ENCODE results near the gene GNG12. TPM values are rescaled to one million over a fixed set of nuclear protein-coding genes. Genes with fewer than 3 reads are reported as not detected.
A peak's percentile ranks its signal among the peaks of the same experiment; 100 is the strongest.
"Not testable (repeated sequence)": the region's sequence is repeated elsewhere in the genome, so short reads cannot be mapped to it uniquely, and the experiment has no call there.

GNG12 gene
- total RNA-seq, 2 donors from 2014 or later = 0.32 to 0.34 TPM

- Mint-ChIP-seq H3K9me3 (no peaks in the 10 kb centered on the region), H3K4me3 (peak overlapping the region; percentile 84 to 87), H3K4me1 (ENCODE audit: low read depth) (peaks cover 14% of the 10 kb centered on the region), H3K27me3 (ENCODE audit: low read depth) (no peaks in the 10 kb centered on the region), H3K36me3 (ENCODE audit: insufficient read depth in 2 of 2) (no peaks in the 10 kb centered on the region), H3K27ac (peak overlapping the region; percentile 95)
- ATAC-seq (replicated peaks in 1 of 2) (peak; percentile 100), DNase-seq (peak; percentile 64 to 65)
These were observed 97.2 kb downstream of the GNG12 start for GRCh38 chr1:67735806-67736627.

- no peak for ATAC-seq (replicated peaks in 1 of 2)
- Mint-ChIP-seq H3K9me3 (no peaks in the 10 kb centered on the region), H3K4me1 (ENCODE audit: low read depth) (peaks cover 15% of the 10 kb centered on the region), H3K4me3 (peak overlapping the region in 1 of 2 donors; percentile 84), H3K27me3 (ENCODE audit: low read depth) (no peaks in the 10 kb centered on the region), H3K27ac (no peak overlapping the region), H3K36me3 (ENCODE audit: insufficient read depth in 2 of 2) (no peaks in the 10 kb centered on the region)
- DNase-seq = no peak
These were observed 98.1 kb downstream of the GNG12 start for GRCh38 chr1:67735206-67735605.

DNA sequence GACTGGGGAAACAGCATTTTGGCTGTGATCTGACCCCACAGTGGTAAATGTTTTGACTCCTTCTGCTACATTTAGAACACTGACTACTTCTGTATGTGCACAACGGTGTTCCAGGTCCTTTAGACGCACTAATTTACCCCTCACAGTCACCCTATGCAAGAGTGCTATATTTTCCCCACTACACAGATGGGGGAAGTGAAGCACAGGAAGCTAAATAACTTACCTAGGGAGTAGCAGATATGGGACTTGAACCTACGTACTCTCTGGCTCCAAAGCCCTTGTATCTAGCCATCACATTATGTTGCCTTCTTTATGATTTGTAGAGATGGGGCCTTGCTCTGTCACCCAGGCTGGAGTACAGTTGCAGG is 99.0 kb downstream of the GNG12 start:
- no peak for DNase-seq
- H3K9me3 Mint-ChIP-seq = no peaks in the 10 kb centered on the region
- peaks cover 2% of the 10 kb centered on the region for H3K27me3 Mint-ChIP-seq (ENCODE audit: low read depth)
- H3K27ac Mint-ChIP-seq = no peak overlapping the region
- no peak overlapping the region for H3K4me3 Mint-ChIP-seq
- no peak for ATAC-seq (replicated peaks in 1 of 2)
- no peaks in the 10 kb centered on the region for H3K36me3 Mint-ChIP-seq (ENCODE audit: insufficient read depth in 2 of 2)
- peaks cover 24% of the 10 kb centered on the region for H3K4me1 Mint-ChIP-seq (ENCODE audit: low read depth)

- Mint-ChIP-seq H3K4me1 (ENCODE audit: low read depth) (peaks cover 25% of the 10 kb centered on the region), H3K9me3 (no peaks in the 10 kb centered on the region), H3K27ac (no peak overlapping the region), H3K4me3 (no peak overlapping the region), H3K27me3 (ENCODE audit: low read depth) (peaks cover 7% of the 10 kb centered on the region), H3K36me3 (ENCODE audit: insufficient read depth in 2 of 2) (no peaks in the 10 kb centered on the region)
- DNase-seq = no peak
- no peak for ATAC-seq (replicated peaks in 1 of 2)
These were observed 99.5 kb downstream of the GNG12 start for GRCh38 chr1:67733681-67734322.

- H3K27me3 Mint-ChIP-seq (ENCODE audit: low read depth) = peaks cover 7% of the 10 kb centered on the region
- peaks cover 30% of the 10 kb centered on the region for H3K4me1 Mint-ChIP-seq (ENCODE audit: low read depth)
- no peak overlapping the region for H3K4me3 Mint-ChIP-seq
- H3K9me3 Mint-ChIP-seq = no peaks in the 10 kb centered on the region
- ATAC-seq (replicated peaks in 1 of 2) (no peak), DNase-seq (no peak)
- H3K36me3 Mint-ChIP-seq (ENCODE audit: insufficient read depth in 2 of 2) = no peaks in the 10 kb centered on the region
- H3K27ac Mint-ChIP-seq = no peak overlapping the region
These were observed 100.5 kb downstream of the GNG12 start for GRCh38 chr1:67732750-67733151.

DNA sequence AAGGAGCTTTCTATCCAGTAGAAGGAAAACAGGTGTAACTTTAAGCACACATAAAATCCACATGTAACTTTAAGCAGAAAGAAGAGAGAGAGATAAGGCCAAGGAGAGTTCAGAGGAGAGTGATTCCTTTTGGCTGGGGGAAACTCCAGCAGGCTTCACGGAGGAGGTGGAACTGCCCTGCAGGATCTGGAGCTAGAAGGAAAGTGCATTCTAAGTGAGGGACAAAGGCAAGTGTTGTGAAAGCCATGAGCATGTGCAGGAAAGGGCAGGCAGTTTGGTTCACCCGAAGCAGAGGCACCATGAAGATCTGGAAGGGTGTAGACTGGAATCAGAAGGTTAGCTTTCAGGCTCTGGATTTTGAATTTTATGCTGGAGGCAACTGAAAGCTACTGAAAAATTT is 101.9 kb downstream of the GNG12 start:
- H3K9me3 Mint-ChIP-seq = no peaks in the 10 kb centered on the region
- H3K27ac Mint-ChIP-seq = no peak overlapping the region

GRCh38 chr1:67730312-67730711 is 103.0 kb downstream of the GNG12 start:
- ATAC-seq (replicated peaks in 1 of 2); H3K9me3 Mint-ChIP-seq; H3K4me3 Mint-ChIP-seq; H3K36me3 Mint-ChIP-seq (ENCODE audit: insufficient read depth in 2 of 2); H3K27ac Mint-ChIP-seq; H3K27me3 Mint-ChIP-seq (ENCODE audit: low read depth); DNase-seq: not testable (repeated sequence)
- H3K4me1 Mint-ChIP-seq (ENCODE audit: low read depth) = peaks cover 24% of the 10 kb centered on the region

More for the DNA sequence above, 101.9 kb downstream of the GNG12 start:
- Mint-ChIP-seq H3K27me3 (ENCODE audit: low read depth) (peaks cover 7% of the 10 kb centered on the region), H3K4me1 (ENCODE audit: low read depth) (peaks cover 26% of the 10 kb centered on the region), H3K36me3 (ENCODE audit: insufficient read depth in 2 of 2) (no peaks in the 10 kb centered on the region), H3K4me3 (no peak overlapping the region)
- ATAC-seq (replicated peaks in 1 of 2) = no peak
- no peak for DNase-seq

GRCh38 chr1:67729872-67730271 is 103.4 kb downstream of the GNG12 start:
- DNase-seq (no peak), ATAC-seq (replicated peaks in 1 of 2) (peak; percentile 36 to 47)
- Mint-ChIP-seq H3K4me3 (no peak overlapping the region), H3K4me1 (ENCODE audit: low read depth) (peaks cover 24% of the 10 kb centered on the region), H3K36me3 (ENCODE audit: insufficient read depth in 2 of 2) (no peaks in the 10 kb centered on the region), H3K9me3 (no peaks in the 10 kb centered on the region), H3K27me3 (ENCODE audit: low read depth) (peaks cover 7% of the 10 kb centered on the region), H3K27ac (no peak overlapping the region)

- Mint-ChIP-seq H3K27ac (no peak overlapping the region), H3K36me3 (ENCODE audit: insufficient read depth in 2 of 2) (no peaks in the 10 kb centered on the region)
- ATAC-seq (replicated peaks in 1 of 2) = peak; percentile 24 to 51
These were observed 107.0 kb downstream of the GNG12 start for GRCh38 chr1:67726224-67726623.

DNA sequence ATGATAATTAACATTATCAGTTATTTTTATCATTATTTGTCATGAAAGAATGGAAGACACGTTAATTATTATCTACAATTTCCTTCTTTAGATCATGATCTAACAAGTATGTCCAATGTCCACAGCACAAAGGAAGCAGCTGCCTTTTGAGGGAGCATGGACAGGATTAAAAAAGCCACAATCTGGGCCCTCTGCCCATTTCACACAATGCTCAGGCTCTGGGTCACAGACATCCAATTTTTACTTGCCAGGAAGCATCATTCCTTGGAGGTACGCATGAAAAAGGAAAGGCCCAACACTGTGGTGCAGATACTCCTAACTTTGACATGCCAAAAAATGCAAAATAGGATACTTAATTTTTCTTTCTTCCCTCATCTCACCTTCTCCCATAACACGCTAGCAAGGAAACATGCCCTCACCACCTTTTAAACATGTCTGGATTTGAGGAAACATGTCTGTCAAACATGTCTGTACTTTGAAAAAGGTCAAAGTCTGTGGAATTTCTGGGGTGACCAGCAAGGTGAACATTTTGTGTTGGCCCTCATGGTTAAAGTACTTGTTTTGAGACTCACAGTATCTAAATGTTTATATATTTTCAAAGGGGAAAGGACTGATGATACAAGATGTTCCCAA is 108.2 kb downstream of the GNG12 start:
- no peak for ATAC-seq (replicated peaks in 1 of 2)
- Mint-ChIP-seq H3K4me1 (ENCODE audit: low read depth) (peaks cover 22% of the 10 kb centered on the region), H3K27me3 (ENCODE audit: low read depth) (peaks cover 7% of the 10 kb centered on the region), H3K27ac (no peak overlapping the region), H3K36me3 (ENCODE audit: insufficient read depth in 2 of 2) (no peaks in the 10 kb centered on the region), H3K9me3 (no peaks in the 10 kb centered on the region), H3K4me3 (no peak overlapping the region)
- DNase-seq = no peak

More at GRCh38 chr1:67726224-67726623, 107.0 kb downstream of the GNG12 start:
- H3K4me1 Mint-ChIP-seq (ENCODE audit: low read depth) = peaks cover 24% of the 10 kb centered on the region
- H3K27me3 Mint-ChIP-seq (ENCODE audit: low read depth) = peaks cover 7% of the 10 kb centered on the region
- H3K4me3 Mint-ChIP-seq = no peak overlapping the region
- no peak for DNase-seq
- H3K9me3 Mint-ChIP-seq = no peaks in the 10 kb centered on the region

DNA sequence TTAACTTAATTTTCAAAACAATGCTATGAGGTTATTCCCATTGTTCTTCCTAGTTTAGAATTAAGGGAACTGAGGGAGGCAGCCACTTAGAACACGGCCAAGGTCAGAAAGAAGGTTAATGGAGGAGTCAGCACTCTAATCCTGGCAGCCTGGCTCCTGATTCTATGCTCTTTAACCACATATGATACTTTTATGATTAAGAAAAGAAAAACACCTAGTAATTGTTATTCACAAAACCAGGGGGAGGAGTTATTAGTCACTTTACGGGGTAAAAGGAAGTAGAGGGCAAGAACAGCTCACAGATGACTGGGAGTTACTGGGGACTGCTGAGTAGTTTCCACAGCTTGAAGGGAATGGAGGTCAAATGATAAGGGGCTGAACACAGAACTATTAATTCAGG is 109.6 kb downstream of the GNG12 start:
- no peaks in the 10 kb centered on the region for H3K27me3 Mint-ChIP-seq (ENCODE audit: low read depth)
- H3K4me3 Mint-ChIP-seq = no peak overlapping the region
- peak; percentile 91 for ATAC-seq (replicated peaks in 1 of 2)
- H3K27ac Mint-ChIP-seq = no peak overlapping the region
- no peaks in the 10 kb centered on the region for H3K36me3 Mint-ChIP-seq (ENCODE audit: insufficient read depth in 2 of 2)
- peaks cover 13% of the 10 kb centered on the region for H3K4me1 Mint-ChIP-seq (ENCODE audit: low read depth)
- peak; percentile 11 for DNase-seq
- no peaks in the 10 kb centered on the region for H3K9me3 Mint-ChIP-seq

- Mint-ChIP-seq H3K4me1 (ENCODE audit: low read depth) (peaks cover 9% of the 10 kb centered on the region), H3K4me3 (no peak overlapping the region), H3K36me3 (ENCODE audit: insufficient read depth in 2 of 2) (no peaks in the 10 kb centered on the region), H3K9me3 (no peaks in the 10 kb centered on the region), H3K27ac (no peak overlapping the region), H3K27me3 (ENCODE audit: low read depth) (no peaks in the 10 kb centered on the region)
- ATAC-seq (replicated peaks in 1 of 2) (no peak), DNase-seq (no peak)
These were observed 110.1 kb downstream of the GNG12 start for GRCh38 chr1:67723126-67723525.

GRCh38 chr1:67722292-67722944 is 110.8 kb downstream of the GNG12 start:
- Mint-ChIP-seq H3K9me3 (no peaks in the 10 kb centered on the region), H3K36me3 (ENCODE audit: insufficient read depth in 2 of 2) (no peaks in the 10 kb centered on the region), H3K27ac (no peak overlapping the region), H3K4me3 (no peak overlapping the region), H3K4me1 (ENCODE audit: low read depth) (peaks cover 9% of the 10 kb centered on the region), H3K27me3 (ENCODE audit: low read depth) (no peaks in the 10 kb centered on the region)
- no peak for ATAC-seq (replicated peaks in 1 of 2)
- DNase-seq = no peak
